NCI-H2227 (cell line): ENCODE measurements around the gene TMEM43.
A peak's percentile ranks its signal among the peaks of the same experiment; 100 is the strongest.
"Not testable (repeated sequence)": the region's sequence is repeated elsewhere in the genome, so short reads cannot be mapped to it uniquely, and the experiment has no call there.

Experiments
- DNase-seq: peaks from one replicate; lab custom pipeline; 2025; ENCODE audit not compliant: unreplicated experiment; lab: John Stamatoyannopoulos, UW

TMEM43 gene

GRCh38 chr3:14124615-14125192 lies at the start of gene TMEM43, which contains the start of gene CHCHD4:
TMEM43 (plus strand) TSS chr3:14125052; CDS start chr3:14125194, 142 bp downstream.
CHCHD4 (minus strand) TSS chr3:14124870; CDS start chr3:14124676, 194 bp downstream.
- peak; percentile 97 for DNase-seq

DNA sequence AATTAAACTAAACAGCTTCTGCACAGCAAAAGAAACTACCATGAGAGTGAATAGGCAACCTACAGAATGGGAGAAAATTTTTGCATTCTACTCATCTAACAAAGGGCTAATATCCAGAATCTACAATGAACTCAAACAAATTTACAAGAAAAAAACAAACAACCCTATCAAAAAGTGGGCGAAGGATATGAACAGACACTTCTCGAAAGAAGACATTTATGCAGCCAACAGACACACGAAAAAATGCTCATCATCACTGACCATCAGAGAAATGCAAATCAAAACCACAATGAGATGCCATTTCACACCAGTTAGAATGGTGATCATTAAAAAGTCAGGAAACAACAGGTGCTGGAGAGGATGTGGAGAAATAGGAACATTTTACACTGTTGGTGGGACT lies 49.6 kb upstream of the TMEM43 start:
- DNase-seq = not testable (repeated sequence)

- no peak for DNase-seq
Measured at GRCh38 chr3:14077310-14077709, 47.5 kb upstream of the TMEM43 start.

DNA sequence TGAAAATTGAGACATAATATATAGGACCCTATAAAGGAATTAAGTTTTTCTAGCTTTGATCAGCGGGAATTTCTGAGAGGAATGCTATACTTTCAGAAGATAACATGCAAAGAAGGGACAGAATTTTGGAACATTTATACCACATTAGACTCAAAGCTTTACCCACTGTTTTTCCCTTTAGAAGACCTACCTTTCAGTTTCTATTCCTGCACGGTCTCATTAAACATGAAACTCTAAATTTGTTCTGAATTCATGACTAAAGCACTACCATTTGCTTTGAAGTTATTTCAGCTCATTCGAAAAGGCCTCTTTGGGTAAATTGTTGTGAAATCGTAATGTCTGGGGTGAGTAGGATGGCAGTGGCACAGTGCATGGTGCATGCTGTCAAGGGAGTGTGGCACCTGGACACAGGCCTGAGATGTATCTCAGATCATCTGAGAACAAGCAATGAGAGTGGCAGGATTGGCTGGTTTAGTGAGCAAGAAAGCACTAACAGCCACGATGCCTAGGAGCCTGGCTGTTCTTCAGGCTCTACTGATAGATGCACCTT lies 42.7 kb upstream of the TMEM43 start:
- no peak for DNase-seq

DNA sequence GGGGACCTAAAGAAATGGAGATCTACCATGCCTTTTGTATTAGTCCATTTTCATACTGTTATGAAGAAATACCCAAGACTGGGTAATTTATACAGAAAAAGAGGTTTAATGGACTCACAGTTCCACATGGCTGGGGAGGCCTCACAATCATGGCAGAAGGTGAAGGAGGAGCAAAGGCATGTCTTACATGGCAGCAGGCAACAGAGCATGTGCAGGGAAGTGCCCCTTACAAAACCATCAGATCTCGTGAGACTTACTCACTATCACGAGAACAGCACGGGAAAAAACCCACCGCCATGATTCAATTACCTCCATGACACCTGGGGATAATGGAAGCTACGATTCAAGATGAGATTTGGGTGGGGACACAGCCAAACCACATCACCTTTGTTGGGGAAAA lies 37.4 kb upstream of the TMEM43 start:
- DNase-seq = not testable (repeated sequence)

DNA sequence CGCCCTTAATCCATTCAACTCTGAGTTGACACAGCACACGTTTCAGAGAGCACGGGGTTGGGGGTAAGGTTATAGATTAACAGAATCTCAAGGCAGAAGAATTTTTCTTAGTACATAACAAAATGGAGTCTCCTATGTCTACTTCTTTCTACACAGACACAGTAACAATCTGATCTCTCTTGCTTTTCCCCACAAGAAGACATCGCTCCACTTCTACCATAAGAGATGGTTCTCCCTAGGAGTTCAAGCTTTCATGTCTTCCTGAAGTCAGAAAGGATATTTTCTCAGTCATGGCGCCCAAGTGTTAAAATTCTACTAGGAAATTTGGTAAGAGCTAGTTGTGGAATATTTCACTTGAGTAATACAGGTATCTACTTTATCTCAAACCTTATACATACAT lies 32.9 kb upstream of the TMEM43 start:
- not testable (repeated sequence) for DNase-seq

GRCh38 chr3:14092464-14092863 lies 32.4 kb upstream of the TMEM43 start:
- DNase-seq = no peak

DNA sequence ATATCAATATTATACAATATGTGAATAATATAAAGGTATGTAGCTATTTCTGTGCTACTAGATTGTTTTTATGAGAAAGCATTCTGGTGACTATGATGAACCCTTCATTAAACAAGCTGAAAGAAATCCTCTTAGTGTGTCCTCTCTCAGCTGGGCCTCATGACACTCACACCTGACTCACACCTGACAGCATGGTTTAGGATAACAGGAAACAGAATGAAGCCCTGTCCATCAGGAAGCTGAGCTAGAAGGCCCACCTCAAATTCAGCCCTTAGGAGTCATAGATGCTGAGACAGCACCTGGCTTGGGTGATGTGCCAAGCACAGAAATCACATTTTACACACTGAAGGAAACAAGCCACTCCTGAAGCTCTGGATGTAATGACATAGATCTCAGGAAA lies 31.0 kb upstream of the TMEM43 start:
- no peak for DNase-seq

GRCh38 chr3:14096742-14097141 lies 28.1 kb upstream of the TMEM43 start:
- no peak for DNase-seq

- DNase-seq = no peak
Measured at GRCh38 chr3:14097616-14098391, 27.0 kb upstream of the TMEM43 start.

GRCh38 chr3:14109821-14110220 lies 15.0 kb upstream of the TMEM43 start:
- DNase-seq = not testable (repeated sequence)

DNA sequence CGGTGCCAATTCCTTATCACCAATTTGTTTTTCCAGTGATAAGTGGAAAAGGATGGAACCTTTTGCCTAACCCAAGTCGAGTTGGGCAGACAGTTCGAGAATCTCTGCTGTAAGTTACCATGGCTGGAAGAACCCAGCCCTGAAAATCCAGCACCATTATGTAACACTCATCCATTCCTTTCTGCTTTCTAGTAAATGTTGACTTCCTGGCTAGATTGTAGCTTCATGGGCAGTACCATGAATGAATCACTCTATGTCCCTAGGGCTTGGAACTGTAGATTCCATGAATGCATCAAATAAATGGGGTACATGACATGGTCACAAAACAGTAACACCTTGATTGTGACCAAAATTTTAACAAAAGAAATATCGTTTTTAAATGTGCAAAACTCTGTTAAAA lies 14.2 kb upstream of the TMEM43 start:
- DNase-seq = no peak

GRCh38 chr3:14113965-14114635 lies 10.8 kb upstream of the TMEM43 start:
- DNase-seq = no peak

DNA sequence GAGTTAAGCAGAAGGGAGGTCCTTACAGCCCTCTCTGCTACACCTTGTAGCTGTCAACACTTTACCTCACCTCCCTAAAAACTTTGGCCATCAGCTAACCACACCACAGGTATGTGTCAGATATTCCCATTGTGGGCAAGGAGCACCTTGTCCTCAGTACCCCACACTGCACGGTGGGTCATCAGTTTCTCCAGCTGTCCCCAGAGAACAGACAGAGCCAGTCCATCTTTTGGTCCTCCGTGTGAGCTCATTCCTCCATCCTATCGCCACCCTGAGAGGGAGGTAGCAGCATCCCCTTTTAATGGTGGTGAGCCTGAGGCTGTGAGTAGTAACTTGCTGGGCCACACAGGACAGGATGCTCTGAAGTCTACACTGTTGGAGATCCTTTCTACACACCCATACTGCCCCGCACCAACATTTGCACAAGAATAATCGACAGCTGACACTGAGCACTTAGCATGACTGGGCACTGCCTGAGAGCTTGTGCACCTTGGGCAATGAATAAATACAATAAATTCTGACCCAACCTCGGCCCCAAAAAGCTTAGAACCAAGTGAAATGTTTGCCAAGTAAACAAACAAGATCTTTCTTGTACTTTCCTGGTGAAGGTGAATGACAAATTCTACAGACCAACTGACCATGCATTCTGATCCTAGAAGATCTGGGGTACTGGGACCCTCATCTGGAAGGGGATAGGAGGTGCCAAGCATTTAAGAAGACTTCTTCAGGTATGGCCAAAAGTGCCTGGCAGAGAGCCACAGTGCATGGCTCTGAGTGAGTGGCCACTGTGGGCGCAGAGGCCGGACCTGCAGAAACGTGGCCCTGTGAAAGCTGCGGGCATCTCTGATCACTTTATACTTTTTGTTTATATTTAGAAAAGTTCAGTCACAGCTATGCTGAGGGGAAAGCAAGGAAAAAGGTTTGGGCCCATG lies 7.1 kb upstream of the TMEM43 start:
- no peak for DNase-seq

- DNase-seq = no peak
Measured at GRCh38 chr3:14118400-14119381, 6.2 kb upstream of the TMEM43 start.

DNA sequence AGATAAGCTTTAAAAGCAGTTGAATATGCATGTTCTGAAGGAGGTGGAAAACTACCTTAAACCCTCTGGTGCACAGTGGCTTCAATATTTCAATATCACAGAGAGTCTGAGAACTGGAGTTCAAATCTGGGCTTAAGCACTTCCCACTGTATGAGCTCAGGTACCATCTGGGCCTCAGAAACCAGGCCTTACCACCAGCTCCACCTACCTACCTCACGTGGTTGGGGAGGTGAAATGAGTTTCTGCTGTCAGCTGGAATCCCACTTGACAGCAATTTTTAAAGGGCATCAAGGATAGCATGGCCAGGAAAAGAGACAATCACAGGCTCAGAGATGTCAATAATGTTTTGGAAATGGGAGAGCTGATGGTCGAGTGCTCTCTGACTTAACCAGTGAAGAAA lies 5.2 kb upstream of the TMEM43 start:
- no peak for DNase-seq

GRCh38 chr3:14120111-14120920 lies 4.5 kb upstream of the TMEM43 start:
- DNase-seq = no peak

DNA sequence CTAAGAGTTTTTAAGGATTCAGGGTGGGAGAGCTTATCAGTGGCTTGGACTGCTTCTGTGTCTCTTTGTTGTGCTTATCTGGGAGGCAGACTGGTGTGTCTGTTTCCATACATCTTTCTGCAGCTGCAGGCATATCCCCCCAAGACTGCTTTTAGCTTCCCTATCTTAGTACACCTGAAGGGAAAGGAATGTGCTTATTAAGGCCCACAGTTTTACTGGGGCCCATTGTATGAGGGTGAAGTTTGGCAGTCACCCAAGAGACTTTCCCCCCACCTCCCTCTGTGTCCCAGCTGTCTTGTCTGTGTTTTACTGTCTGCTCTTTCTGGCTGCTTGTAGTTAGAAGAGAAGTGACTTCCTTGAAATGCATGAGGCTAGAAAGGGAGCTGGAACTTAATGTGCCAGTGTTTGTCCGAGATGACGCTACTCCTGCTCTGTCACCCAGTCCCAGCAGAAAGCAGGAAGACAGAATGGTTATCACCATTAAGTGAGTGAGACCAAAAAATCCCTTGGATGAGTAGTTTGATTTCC lies 3.9 kb upstream of the TMEM43 start:
- DNase-seq = not testable (repeated sequence)
